Measurements from ENCODE around the gene RUNX2.

Gene RUNX2

GRCh38 chr6:45613656-45614055 is 285.5 kb downstream of the RUNX2 start:
- DNase-seq (ENCODE audit: low read depth in 1 of 2, low spot score in 1 of 2): no peak

- no peak for DNase-seq (ENCODE audit: low read depth in 1 of 2, low spot score in 1 of 2)
These were observed 286.6 kb downstream of the RUNX2 start for GRCh38 chr6:45614488-45615285.

GRCh38 chr6:45616209-45616608 is 288.1 kb downstream of the RUNX2 start:
- DNase-seq (ENCODE audit: low read depth in 1 of 2, low spot score in 1 of 2): no peak

- no peak for DNase-seq (ENCODE audit: low read depth in 1 of 2, low spot score in 1 of 2)
These were observed 289.3 kb downstream of the RUNX2 start for GRCh38 chr6:45617441-45617840.

GRCh38 chr6:45618259-45618658 is 290.1 kb downstream of the RUNX2 start:
- DNase-seq (ENCODE audit: low read depth in 1 of 2, low spot score in 1 of 2): no peak

- no peak for DNase-seq (ENCODE audit: low read depth in 1 of 2, low spot score in 1 of 2)
These were observed 291.2 kb downstream of the RUNX2 start for GRCh38 chr6:45619211-45619760.

GRCh38 chr6:45619994-45620471 is 291.9 kb downstream of the RUNX2 start:
- no peak for DNase-seq (ENCODE audit: low read depth in 1 of 2, low spot score in 1 of 2)

- no peak for DNase-seq (ENCODE audit: low read depth in 1 of 2, low spot score in 1 of 2)
These were observed 296.1 kb downstream of the RUNX2 start for GRCh38 chr6:45624228-45624627.

- DNase-seq (ENCODE audit: low read depth in 1 of 2, low spot score in 1 of 2): no peak
These were observed 297.1 kb downstream of the RUNX2 start for GRCh38 chr6:45625191-45625664.

- no peak for DNase-seq (ENCODE audit: low read depth in 1 of 2, low spot score in 1 of 2)
These were observed 298.2 kb downstream of the RUNX2 start for GRCh38 chr6:45626087-45626891.

- no peak for DNase-seq (ENCODE audit: low read depth in 1 of 2, low spot score in 1 of 2)
These were observed 302.2 kb downstream of the RUNX2 start for GRCh38 chr6:45630314-45630713.

GRCh38 chr6:45630801-45631200 is 302.7 kb downstream of the RUNX2 start:
- no peak for DNase-seq (ENCODE audit: low read depth in 1 of 2, low spot score in 1 of 2)

GRCh38 chr6:45631396-45631795 is 303.3 kb downstream of the RUNX2 start:
- no peak for DNase-seq (ENCODE audit: low read depth in 1 of 2, low spot score in 1 of 2)

GRCh38 chr6:45633272-45633908 is 305.3 kb downstream of the RUNX2 start:
- DNase-seq (ENCODE audit: low read depth in 1 of 2, low spot score in 1 of 2): no peak

GRCh38 chr6:45634231-45634630 is 306.1 kb downstream of the RUNX2 start:
- no peak for DNase-seq (ENCODE audit: low read depth in 1 of 2, low spot score in 1 of 2)

- no peak for DNase-seq (ENCODE audit: low read depth in 1 of 2, low spot score in 1 of 2)
These were observed 307.2 kb downstream of the RUNX2 start for GRCh38 chr6:45635284-45635867.

- DNase-seq (ENCODE audit: low read depth in 1 of 2, low spot score in 1 of 2): no peak
These were observed 308.9 kb downstream of the RUNX2 start for GRCh38 chr6:45637056-45637455.

- DNase-seq (ENCODE audit: low read depth in 1 of 2, low spot score in 1 of 2): no peak
These were observed 309.6 kb downstream of the RUNX2 start for GRCh38 chr6:45637611-45638257.

GRCh38 chr6:45640081-45640491 is 312.0 kb downstream of the RUNX2 start:
- DNase-seq (ENCODE audit: low read depth in 1 of 2, low spot score in 1 of 2): no peak

GRCh38 chr6:45640811-45641210 is 312.7 kb downstream of the RUNX2 start:
- no peak for DNase-seq (ENCODE audit: low read depth in 1 of 2, low spot score in 1 of 2)

Data from activated T-helper 1 cell treated with anti-CD3 and anti-CD28 coated beads, Interleukin-2, amount 50 U/mL, for 16 hours (primary cell).